ENCODE results near the gene PPM1H.

Gene PPM1H

DNA sequence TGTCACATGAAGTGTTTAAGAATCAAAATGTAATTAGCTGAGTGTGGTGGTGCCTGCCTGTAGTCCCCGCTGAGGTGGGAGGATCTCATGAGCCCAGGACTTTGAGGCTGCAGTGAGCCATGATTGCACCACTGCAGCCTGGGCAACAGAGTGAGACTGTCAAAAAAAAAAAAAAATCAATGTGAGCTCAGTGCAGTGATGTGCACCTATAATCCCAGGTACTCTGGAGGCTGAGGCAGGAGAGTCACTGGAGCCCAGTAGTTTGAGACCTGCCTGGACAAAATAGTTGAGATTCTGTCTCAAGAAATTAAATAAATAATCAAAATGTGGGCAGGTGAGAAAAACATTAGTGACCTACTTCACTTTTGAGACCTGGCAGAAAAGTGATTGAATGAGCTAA lies 328.3 kb downstream of the PPM1H start:
- no peak for DNase-seq (ENCODE audit: low read depth in 2 of 2)

DNA sequence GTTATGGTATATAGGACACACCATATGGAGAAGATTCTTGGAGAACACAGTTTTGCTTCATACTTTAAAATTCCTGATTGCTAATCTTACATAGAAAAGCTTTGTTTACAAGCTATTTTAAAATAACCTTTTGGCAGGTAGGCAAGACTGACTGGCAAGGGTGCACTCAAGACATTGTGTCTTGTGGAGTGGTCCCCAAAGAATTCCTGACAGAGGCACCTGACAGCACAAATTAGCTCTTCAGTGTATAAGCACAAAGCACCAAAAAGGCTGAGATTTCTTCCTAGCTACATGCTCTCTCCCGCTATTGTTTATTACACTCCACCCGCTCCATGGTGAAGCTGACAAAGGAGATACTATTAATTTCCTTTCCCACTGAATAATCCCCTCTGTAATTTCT lies 329.0 kb downstream of the PPM1H start:
- no peak for DNase-seq (ENCODE audit: low read depth in 2 of 2)

- DNase-seq (ENCODE audit: low read depth in 2 of 2) = no peak
Observed at GRCh38 chr12:62604871-62605270, 330.1 kb downstream of the PPM1H start.

- no peak for DNase-seq (ENCODE audit: low read depth in 2 of 2)
Observed at GRCh38 chr12:62604373-62604772, 330.6 kb downstream of the PPM1H start.

DNA sequence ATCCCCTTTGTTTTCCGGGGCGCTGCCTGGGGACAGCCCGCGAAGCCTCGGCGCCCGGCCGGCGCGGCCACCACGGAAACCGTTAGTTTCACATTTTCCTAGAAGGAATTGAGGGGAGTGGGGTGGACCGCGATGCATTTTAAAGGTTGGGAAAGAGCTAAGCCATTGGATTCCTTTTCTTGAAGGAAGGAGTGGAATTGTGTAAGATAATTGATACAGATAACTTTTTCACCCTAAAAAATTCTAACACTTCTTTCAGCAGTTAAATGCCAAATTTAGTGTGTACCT lies 331.2 kb downstream of the PPM1H start:
- DNase-seq (ENCODE audit: low read depth in 2 of 2) = no peak

GRCh38 chr12:62603061-62603810 lies 331.7 kb downstream of the PPM1H start:
- DNase-seq (ENCODE audit: low read depth in 2 of 2) = peak; percentile 47 to 60

- DNase-seq (ENCODE audit: low read depth in 2 of 2) = peak; percentile 77 to 81
Observed at GRCh38 chr12:62602255-62603060, 332.5 kb downstream of the PPM1H start.

DNA sequence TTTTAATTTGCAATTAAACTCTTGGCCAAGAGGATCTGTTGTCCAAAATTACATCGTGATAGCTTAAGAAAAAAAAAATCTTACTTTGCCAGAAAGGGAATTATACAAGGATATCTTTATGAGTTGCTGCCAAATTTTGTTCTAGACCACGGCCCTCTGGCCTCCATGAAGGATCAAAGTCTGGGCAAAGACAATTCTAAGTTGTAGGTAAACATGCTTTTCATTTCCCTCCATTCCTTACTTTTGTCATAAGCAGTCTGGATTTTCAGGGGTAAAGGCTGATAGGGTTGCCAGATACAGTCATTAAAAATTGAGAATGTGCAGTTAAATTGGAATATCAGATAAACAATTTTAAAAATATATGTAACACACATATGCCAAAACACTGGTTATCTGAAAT lies 333.2 kb downstream of the PPM1H start:
- no peak for DNase-seq (ENCODE audit: low read depth in 2 of 2)

DNA sequence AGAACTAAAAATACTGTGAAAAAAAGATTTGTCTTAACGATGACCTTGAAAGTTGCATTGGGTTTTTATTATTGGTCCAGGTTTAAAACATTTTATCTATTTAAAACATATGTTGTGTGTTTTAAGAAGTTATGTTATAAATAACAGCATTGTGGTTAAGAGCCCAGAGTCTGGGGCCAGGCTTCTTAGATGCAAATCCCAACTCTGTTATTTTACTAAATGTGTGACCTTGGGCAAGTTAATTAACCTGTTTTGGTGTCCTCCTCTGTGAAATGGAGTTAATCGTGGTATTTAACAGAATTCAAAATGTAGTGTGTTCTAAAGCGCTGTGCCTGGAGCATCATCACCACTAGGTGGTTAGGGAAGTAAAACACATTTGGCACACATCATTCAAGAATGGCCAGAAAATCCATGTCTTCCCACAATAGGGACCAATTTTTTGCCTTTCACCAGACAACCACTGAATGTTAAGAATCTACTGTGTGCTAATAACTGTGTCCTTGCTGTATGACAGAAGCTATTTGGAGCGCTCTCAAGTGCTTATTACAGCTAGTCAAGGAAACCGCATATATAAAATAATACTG lies 335.0 kb downstream of the PPM1H start:
- no peak for DNase-seq (ENCODE audit: low read depth in 2 of 2)

DNA sequence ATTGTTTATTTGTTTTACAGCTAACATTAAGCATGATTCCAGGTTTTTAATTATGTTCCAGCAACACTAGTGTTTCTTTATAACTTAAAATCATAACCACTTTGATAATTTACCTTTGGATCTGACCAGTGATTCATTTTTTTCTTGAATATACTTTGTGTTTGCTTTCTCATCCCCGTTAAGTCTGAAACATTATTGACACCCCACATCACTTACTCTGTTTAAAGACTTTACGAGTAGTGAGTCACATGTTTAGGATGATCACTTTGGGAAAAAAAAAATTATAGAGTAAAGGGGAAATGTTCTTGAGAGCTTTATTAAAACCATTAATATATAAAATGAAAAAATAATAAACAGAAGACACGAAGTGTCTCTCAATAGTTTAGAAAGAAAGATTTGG lies 336.1 kb downstream of the PPM1H start:
- DNase-seq (ENCODE audit: low read depth in 2 of 2) = no peak

- no peak for DNase-seq (ENCODE audit: low read depth in 2 of 2)
Observed at GRCh38 chr12:62597253-62597652, 337.7 kb downstream of the PPM1H start.

Data from fibroblast of skin of left biceps (primary cell).